ENCODE measurements around the gene PTPRM.

GRCh38 chr18:8350628-8351027 is 783.5 kb downstream of the PTPRM start:
- TF ChIP-seq ZNF621 (tag by site-specific recombination; IDR thresholded peaks at IDR 0.05): no peak
- no peak for TF ChIP-seq ATF2 (tag by site-specific recombination; IDR thresholded peaks at IDR 0.05; ENCODE audit: low read depth)
- TF ChIP-seq ZNF404 (tag by site-specific recombination; IDR thresholded peaks at IDR 0.05): no peak

Measured in HEK293 (cell line).